Head of caudate nucleus (tissue), 42 donors: ENCODE results near the gene B3GLCT.
"Not testable (repeated sequence)": the region's sequence is repeated elsewhere in the genome, so short reads cannot be mapped to it uniquely, and the experiment has no call there.

Experiments used
- DNase-seq, 42 donors: peaks; one replicate each; pipeline versions ENCODE4 v3.0.0 to v3.0.0-alpha.2; 2020 to 2021; ENCODE audit warnings: mixed read lengths in 7 of 42
- intact Hi-C: fragments of 100-400 bp; cut with DNase I; formaldehyde crosslinking; loops from one replicate; pipeline ENCODE4 v1.15.0; 2022

B3GLCT gene

GRCh38 chr13:31214435-31214834 is 14.7 kb downstream of the B3GLCT start:
- intact Hi-C loops, result no loop called here

GRCh38 chr13:31216916-31217315 is 17.1 kb downstream of the B3GLCT start:
- intact Hi-C loops, DNase-seq: not testable (repeated sequence)

More at GRCh38 chr13:31214435-31214834, 14.7 kb downstream of the B3GLCT start:
- peak in 1 of 42 donors; percentile 46 for DNase-seq

- DNase-seq, result no peak
- intact Hi-C loops, result no loop called here
Measured at GRCh38 chr13:31219909-31220598, 20.3 kb downstream of the B3GLCT start.

- DNase-seq, result no peak
- intact Hi-C loops, result no loop called here
Measured at GRCh38 chr13:31221057-31221456, 21.3 kb downstream of the B3GLCT start.

GRCh38 chr13:31223215-31223614 is 23.4 kb downstream of the B3GLCT start:
- intact Hi-C loops, result no loop called here
- DNase-seq, result no peak

- no peak for DNase-seq
- intact Hi-C loops, result no loop called here
Measured at GRCh38 chr13:31223640-31224039, 23.9 kb downstream of the B3GLCT start.

- DNase-seq, result no peak
- intact Hi-C loops, result no loop called here
Measured at GRCh38 chr13:31224174-31224669, 24.4 kb downstream of the B3GLCT start.

- DNase-seq, result no peak
- intact Hi-C loops, result no loop called here
Measured at GRCh38 chr13:31224963-31225559, 25.3 kb downstream of the B3GLCT start.

- no peak for DNase-seq
- intact Hi-C loops, result no loop called here
Measured at GRCh38 chr13:31225998-31226675, 26.4 kb downstream of the B3GLCT start.

GRCh38 chr13:31227063-31227462 is 27.3 kb downstream of the B3GLCT start:
- DNase-seq, result no peak
- intact Hi-C loops, result no loop called here

GRCh38 chr13:31227870-31228269 is 28.1 kb downstream of the B3GLCT start:
- no peak for DNase-seq
- intact Hi-C loops, result no loop called here

GRCh38 chr13:31234729-31235128 is 35.0 kb downstream of the B3GLCT start:
- intact Hi-C loops, result loop anchor here (5.0 to 10.0 kb wide), 2 partner anchors 188 to 510 kb away; no protein-coding TSS in a partner anchor
- DNase-seq, result no peak

GRCh38 chr13:31236211-31236786 is 36.5 kb downstream of the B3GLCT start:
- peak in 5 of 42 donors; percentile 16 to 57 (median 40) for DNase-seq
- intact Hi-C loops, result loop anchor here (5.0 to 10.0 kb wide), 2 partner anchors 186 to 509 kb away; no protein-coding TSS in a partner anchor

- intact Hi-C loops, result no loop called here
- DNase-seq, result no peak
Measured at GRCh38 chr13:31240921-31241320, 41.1 kb downstream of the B3GLCT start.

GRCh38 chr13:31242367-31242766 is 42.6 kb downstream of the B3GLCT start:
- intact Hi-C loops, result no loop called here
- no peak for DNase-seq

GRCh38 chr13:31242916-31243315 is 43.1 kb downstream of the B3GLCT start:
- no peak for DNase-seq
- intact Hi-C loops, result no loop called here

- intact Hi-C loops, result no loop called here
- DNase-seq, result no peak
Measured at GRCh38 chr13:31245598-31246373, 46.0 kb downstream of the B3GLCT start.

GRCh38 chr13:31246918-31247317 is 47.1 kb downstream of the B3GLCT start:
- intact Hi-C loops, result no loop called here
- DNase-seq, result no peak

GRCh38 chr13:31248361-31248760 is 48.6 kb downstream of the B3GLCT start:
- no peak for DNase-seq
- intact Hi-C loops, result no loop called here
